ENCODE measurements around the gene RPL41. TPM values are rescaled to one million over a fixed set of nuclear protein-coding genes. Genes with fewer than 3 reads are reported as not detected.

Gene RPL41
- total RNA-seq, 2 experiments from 2014 or later = 5,865 to 5,989 TPM

DNA sequence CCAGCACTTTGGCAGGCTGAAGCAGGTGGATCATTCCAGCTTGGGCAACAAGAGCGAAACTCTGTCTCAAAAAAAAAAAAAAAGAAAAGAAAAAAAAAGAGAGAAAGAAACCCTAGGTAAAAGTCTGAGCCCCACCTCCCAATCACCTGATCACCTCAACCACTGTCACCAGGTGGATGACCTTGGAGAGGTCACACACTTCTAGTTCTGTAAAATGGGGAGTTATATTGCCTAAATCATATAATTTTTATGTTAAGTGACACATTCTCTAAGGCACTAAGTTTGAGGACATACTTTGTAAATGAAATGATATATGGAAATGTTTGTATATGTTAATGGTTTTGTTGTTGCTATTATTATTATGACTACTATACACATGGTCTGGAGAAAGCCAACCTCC lies 38.0 kb upstream of the RPL41 start:
- H3K36me3 ChIP-seq (ENCODE audit: insufficient read depth, low read length) = no peaks in the 10 kb centered on the region
- no peak for ATAC-seq (ENCODE audit: poor library complexity)
- no peak overlapping the region for H3K27ac Mint-ChIP-seq
- peaks cover 14% of the 10 kb centered on the region for H3K4me1 Mint-ChIP-seq (ENCODE audit: low read depth)
- H3K27me3 ChIP-seq (ENCODE audit: control insufficient read depth in 1 of 2, insufficient read depth in 2 of 2, low read length in 2 of 2) = peaks cover 13 to 17% of the 10 kb centered on the region in 2 experiments
- no peaks in the 10 kb centered on the region for H3K9me3 ChIP-seq (ENCODE audit: control insufficient read depth in 1 of 2, insufficient read depth in 1 of 2, low read length in 2 of 2)
- TF ChIP-seq, protein P1, sequence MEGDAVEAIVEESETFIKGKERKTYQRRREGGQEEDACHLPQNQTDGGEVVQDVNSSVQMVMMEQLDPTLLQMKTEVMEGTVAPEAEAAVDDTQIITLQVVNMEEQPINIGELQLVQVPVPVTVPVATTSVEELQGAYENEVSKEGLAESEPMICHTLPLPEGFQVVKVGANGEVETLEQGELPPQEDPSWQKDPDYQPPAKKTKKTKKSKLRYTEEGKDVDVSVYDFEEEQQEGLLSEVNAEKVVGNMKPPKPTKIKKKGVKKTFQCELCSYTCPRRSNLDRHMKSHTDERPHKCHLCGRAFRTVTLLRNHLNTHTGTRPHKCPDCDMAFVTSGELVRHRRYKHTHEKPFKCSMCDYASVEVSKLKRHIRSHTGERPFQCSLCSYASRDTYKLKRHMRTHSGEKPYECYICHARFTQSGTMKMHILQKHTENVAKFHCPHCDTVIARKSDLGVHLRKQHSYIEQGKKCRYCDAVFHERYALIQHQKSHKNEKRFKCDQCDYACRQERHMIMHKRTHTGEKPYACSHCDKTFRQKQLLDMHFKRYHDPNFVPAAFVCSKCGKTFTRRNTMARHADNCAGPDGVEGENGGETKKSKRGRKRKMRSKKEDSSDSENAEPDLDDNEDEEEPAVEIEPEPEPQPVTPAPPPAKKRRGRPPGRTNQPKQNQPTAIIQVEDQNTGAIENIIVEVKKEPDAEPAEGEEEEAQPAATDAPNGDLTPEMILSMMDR (IDR thresholded peaks at IDR 0.05) = no peak
- H3K4me3 Mint-ChIP-seq = peak overlapping the region; percentile 87
- no peaks in the 10 kb centered on the region for H3K36me3 Mint-ChIP-seq (ENCODE audit: low read depth)
- no peak overlapping the region for H3K27ac ChIP-seq (ENCODE audit: low read depth in 1 of 2, low read length in 2 of 2)
- DNase-seq = no peak
- H3K9me3 Mint-ChIP-seq = no peaks in the 10 kb centered on the region
- intact Hi-C loops (cut with DNase I, micrococcal nuclease) = no loop called here
- no peak overlapping the region for H3K4me3 ChIP-seq (ENCODE audit: low read length)
- POLR2A ChIA-PET = interaction anchor here (0.9 to 2.1 kb wide), 2 partner anchors 25 to 39 kb away, joined by 7 to 11 read pairs; partner anchors contain the start of genes PA2G4 and ZC3H10
- peaks cover 21% of the 10 kb centered on the region for H3K4me1 ChIP-seq (ENCODE audit: insufficient read depth, low read length)
- peaks cover 17% of the 10 kb centered on the region for H3K27me3 Mint-ChIP-seq
- CTCF ChIA-PET = interaction anchor here (1.4 to 5.1 kb wide), 5 partner anchors 25 to 48 kb away, joined by 3 to 32 read pairs (median 6); partner anchors contain the start of genes PA2G4 and ZC3H10

DNA sequence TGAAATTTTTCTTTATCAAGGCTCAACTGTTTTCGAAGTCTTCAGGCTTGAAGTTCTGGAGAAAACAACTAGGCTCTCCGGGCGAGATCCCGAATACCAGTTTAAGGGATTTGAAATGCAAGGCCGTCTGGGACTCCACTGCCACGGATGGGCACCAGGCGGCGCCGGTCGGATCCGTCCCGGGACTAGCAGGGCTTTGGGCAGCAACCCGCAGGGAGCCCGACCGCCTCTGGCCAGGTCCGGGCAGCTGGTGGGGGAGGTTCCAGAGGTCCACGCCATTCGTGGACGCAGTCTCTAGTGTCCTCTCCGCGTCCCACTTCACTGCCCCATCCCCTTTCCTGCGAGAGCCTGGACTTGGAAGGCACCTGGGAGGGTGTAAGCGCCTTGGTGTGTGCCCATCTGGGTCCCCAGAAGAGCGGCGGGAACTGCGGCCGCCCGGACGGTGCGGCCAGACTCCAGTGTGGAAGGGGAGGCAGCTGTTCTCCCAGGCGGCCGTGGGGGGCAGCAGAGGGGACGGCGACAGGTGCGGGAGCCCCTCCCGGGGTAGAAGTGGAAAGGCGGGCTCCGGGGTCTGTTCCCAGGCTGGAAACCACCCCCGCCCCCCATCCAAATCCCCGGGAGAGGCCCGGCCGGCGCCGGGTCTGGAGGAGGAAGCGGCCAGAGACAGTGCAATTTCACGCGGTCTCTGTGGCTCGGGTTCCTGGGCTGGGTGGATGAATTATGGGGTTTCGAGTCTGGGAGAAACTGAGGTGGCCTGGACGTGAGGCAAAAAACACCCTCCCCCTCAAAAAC lies 37.3 kb upstream of the RPL41 start:
- H3K4me3 Mint-ChIP-seq = peak overlapping the region; percentile 87
- Histone ChIP-seq H3K27ac (ENCODE audit: low read depth in 1 of 2, low read length in 2 of 2) (no peak overlapping the region), H3K27me3 (ENCODE audit: control insufficient read depth in 1 of 2, insufficient read depth in 2 of 2, low read length in 2 of 2) (peaks cover 14 to 23% of the 10 kb centered on the region in 2 experiments), H3K4me3 (ENCODE audit: low read length) (peak overlapping the region; percentile 76), H3K4me1 (ENCODE audit: insufficient read depth, low read length) (peaks cover 21% of the 10 kb centered on the region), H3K9me3 (ENCODE audit: control insufficient read depth in 1 of 2, insufficient read depth in 1 of 2, low read length in 2 of 2) (no peaks in the 10 kb centered on the region), H3K36me3 (ENCODE audit: insufficient read depth, low read length) (no peaks in the 10 kb centered on the region)
- CTCF ChIA-PET = interaction anchor here (0.7 to 5.1 kb wide), 10 partner anchors 9 to 110 kb away, joined by 3 to 32 read pairs (median 4); partner anchors contain the start of genes PA2G4, SMARCC2 and ZC3H10
- H3K4me1 Mint-ChIP-seq (ENCODE audit: low read depth) = peaks cover 14% of the 10 kb centered on the region
- TF ChIP-seq, protein P1 (IDR thresholded peaks at IDR 0.05) = peak; percentile 66
- H3K27ac Mint-ChIP-seq = no peak overlapping the region
- no peaks in the 10 kb centered on the region for H3K9me3 Mint-ChIP-seq
- ATAC-seq (ENCODE audit: poor library complexity) (peak; percentile 67), DNase-seq (peak in 13 of 14 experiments; percentile 23 to 69 (median 44))
- peaks cover 17% of the 10 kb centered on the region for H3K27me3 Mint-ChIP-seq
- intact Hi-C loops (cut with DNase I, micrococcal nuclease) = loop anchor here in 1 of 2 experiments (1.0 kb wide), 1 partner anchor 24 kb away; no protein-coding TSS in a partner anchor
- POLR2A ChIA-PET = interaction anchor here (1.0 to 3.7 kb wide), 4 partner anchors 25 to 105 kb away, joined by 3 to 35 read pairs (median 7); partner anchors contain the start of genes PA2G4, RAB5B and ZC3H10
- no peaks in the 10 kb centered on the region for H3K36me3 Mint-ChIP-seq (ENCODE audit: low read depth)

GRCh38 chr12:56079723-56080555 lies 36.5 kb upstream of the RPL41 start, which contains the start of gene ERBB3:
ERBB3 (plus strand) TSS chr12:56080165; CDS start chr12:56080301, 136 bp downstream.
- Mint-ChIP-seq H3K4me3 (peak within 1 kb of the TSS; percentile 87), H3K9me3 (no peaks in the 10 kb centered on the region), H3K36me3 (ENCODE audit: low read depth) (no peaks in the 10 kb centered on the region), H3K4me1 (ENCODE audit: low read depth) (peaks cover 14% of the 10 kb centered on the region), H3K27ac (no peak within 1 kb of the TSS), H3K27me3 (peaks cover 17% of the 10 kb centered on the region)
- H3K4me1 ChIP-seq (ENCODE audit: insufficient read depth, low read length) = peaks cover 21% of the 10 kb centered on the region
- H3K4me3 ChIP-seq (ENCODE audit: low read length) = peak within 1 kb of the TSS; percentile 76
- intact Hi-C loops (cut with DNase I, micrococcal nuclease) = loop anchor here in 1 of 2 experiments (1.0 kb wide), 1 partner anchor 23 kb away; no protein-coding TSS in a partner anchor
- TF ChIP-seq, protein P1 (IDR thresholded peaks at IDR 0.05) = no peak
- ChIA-PET CTCF (interaction anchor here (0.6 to 5.1 kb wide), 9 partner anchors 10 to 312 kb away, joined by 3 to 32 read pairs (median 5); partner anchors contain the start of genes PA2G4, SMARCC2 and ZC3H10), POLR2A (interaction anchor here (1.0 to 3.7 kb wide), 4 partner anchors 24 to 106 kb away, joined by 3 to 35 read pairs (median 7); partner anchors contain the start of genes PA2G4, RAB5B and ZC3H10)
- no peaks in the 10 kb centered on the region for H3K36me3 ChIP-seq (ENCODE audit: insufficient read depth, low read length)
- H3K27me3 ChIP-seq (ENCODE audit: control insufficient read depth in 1 of 2, insufficient read depth in 2 of 2, low read length in 2 of 2) = peaks cover 14 to 23% of the 10 kb centered on the region in 2 experiments
- DNase-seq = peak; percentile 19 to 81 (median 60)
- H3K27ac ChIP-seq (ENCODE audit: low read depth in 1 of 2, low read length in 2 of 2) = no peak within 1 kb of the TSS
- ATAC-seq (ENCODE audit: poor library complexity) = peak; percentile 72
- no peaks in the 10 kb centered on the region for H3K9me3 ChIP-seq (ENCODE audit: control insufficient read depth in 1 of 2, insufficient read depth in 1 of 2, low read length in 2 of 2)

Data from CD4-positive, alpha-beta T cell (primary cell).